GM21529 (cell line): Measurements from ENCODE around the gene SP4.

Experiments used
- ATAC-seq: cut with Tn5 transposase; IDR thresholded peaks from one replicate; pipeline ENCODE4 v1.9.1; 2021; ENCODE audit not compliant: unreplicated experiment

The SP4 gene

GRCh38 chr7:21443149-21443841 lies 15.4 kb downstream of the SP4 start:
- no peak for ATAC-seq

GRCh38 chr7:21448974-21449373 lies 21.1 kb downstream of the SP4 start:
- ATAC-seq: no peak

- ATAC-seq: no peak
Measured at GRCh38 chr7:21450076-21450475, 22.2 kb downstream of the SP4 start.

- no peak for ATAC-seq
Measured at GRCh38 chr7:21450941-21451340, 23.1 kb downstream of the SP4 start.

- no peak for ATAC-seq
Measured at GRCh38 chr7:21454182-21454581, 26.3 kb downstream of the SP4 start.

- no peak for ATAC-seq
Measured at GRCh38 chr7:21454906-21455305, 27.0 kb downstream of the SP4 start.

- ATAC-seq: no peak
Measured at GRCh38 chr7:21461282-21461681, 33.4 kb downstream of the SP4 start.

GRCh38 chr7:21462081-21462480 lies 34.2 kb downstream of the SP4 start:
- ATAC-seq: no peak

GRCh38 chr7:21463524-21463923 lies 35.6 kb downstream of the SP4 start:
- ATAC-seq: no peak

- no peak for ATAC-seq
Measured at GRCh38 chr7:21468969-21469368, 41.1 kb downstream of the SP4 start.

GRCh38 chr7:21469894-21470293 lies 42.0 kb downstream of the SP4 start:
- no peak for ATAC-seq

- no peak for ATAC-seq
Measured at GRCh38 chr7:21472029-21472428, 44.1 kb downstream of the SP4 start.

- ATAC-seq: no peak
Measured at GRCh38 chr7:21476429-21476828, 48.5 kb downstream of the SP4 start.

- ATAC-seq: no peak
Measured at GRCh38 chr7:21480693-21481403, 53.0 kb downstream of the SP4 start.

GRCh38 chr7:21486511-21486910 lies 58.6 kb downstream of the SP4 start:
- ATAC-seq: no peak

- no peak for ATAC-seq
Measured at GRCh38 chr7:21495731-21496130, 67.8 kb downstream of the SP4 start.

GRCh38 chr7:21497072-21497471 lies 69.2 kb downstream of the SP4 start:
- no peak for ATAC-seq

GRCh38 chr7:21500117-21500832 lies 72.4 kb downstream of the SP4 start:
- no peak for ATAC-seq

GRCh38 chr7:21504021-21504420 lies 76.1 kb downstream of the SP4 start:
- ATAC-seq: no peak

GRCh38 chr7:21507627-21508343 lies 79.9 kb downstream of the SP4 start:
- ATAC-seq: no peak

- no peak for ATAC-seq
Measured at GRCh38 chr7:21508538-21508937, 80.7 kb downstream of the SP4 start.
